ENCODE results near the gene RBM20.

RBM20 gene

GRCh38 chr10:110841767-110842267 lies 197.7 kb downstream of the RBM20 start:
- peak in 1 of 2 donors; percentile 69 for DNase-seq

GRCh38 chr10:110842326-110842904 lies 198.3 kb downstream of the RBM20 start:
- no peak for DNase-seq

- DNase-seq: peak; percentile 64 to 82
Observed at GRCh38 chr10:110843031-110843430, 198.9 kb downstream of the RBM20 start.

GRCh38 chr10:110843796-110844616 lies 199.9 kb downstream of the RBM20 start:
- DNase-seq: no peak

- DNase-seq: no peak
Observed at GRCh38 chr10:110844617-110844881, 200.4 kb downstream of the RBM20 start.

- DNase-seq: no peak
Observed at GRCh38 chr10:110845192-110845755, 201.1 kb downstream of the RBM20 start.

GRCh38 chr10:110845756-110846620 lies 201.9 kb downstream of the RBM20 start:
- DNase-seq: no peak

GRCh38 chr10:110847374-110847773 lies 203.2 kb downstream of the RBM20 start:
- no peak for DNase-seq

- DNase-seq: no peak
Observed at GRCh38 chr10:110848106-110848505, 204.0 kb downstream of the RBM20 start.

- peak in 1 of 2 donors; percentile 45 for DNase-seq
Observed at GRCh38 chr10:110850099-110850498, 206.0 kb downstream of the RBM20 start.

- DNase-seq: peak in 1 of 2 donors; percentile 28
Observed at GRCh38 chr10:110851020-110851612, 207.0 kb downstream of the RBM20 start.

- DNase-seq: no peak
Observed at GRCh38 chr10:110852255-110852896, 208.2 kb downstream of the RBM20 start.

- no peak for DNase-seq
Observed at GRCh38 chr10:110852947-110853346, 208.8 kb downstream of the RBM20 start.

GRCh38 chr10:110853921-110854605 lies 209.9 kb downstream of the RBM20 start:
- no peak for DNase-seq

GRCh38 chr10:110857265-110858171 lies 213.4 kb downstream of the RBM20 start:
- peak; percentile 13 to 35 for DNase-seq

GRCh38 chr10:110858297-110858934 lies 214.3 kb downstream of the RBM20 start:
- peak in 1 of 2 donors; percentile 34 for DNase-seq

GRCh38 chr10:110859206-110859972 lies 215.3 kb downstream of the RBM20 start:
- no peak for DNase-seq

GRCh38 chr10:110859973-110860376 lies 215.8 kb downstream of the RBM20 start:
- no peak for DNase-seq
